ENCODE measurements around the gene COQ3. TPM values are rescaled to one million over a fixed set of nuclear protein-coding genes. Genes with fewer than 3 reads are reported as not detected.

The COQ3 gene
- total and polyA plus RNA-seq, 9 donors = 3.0 to 10.0 (median 6.6) TPM

DNA sequence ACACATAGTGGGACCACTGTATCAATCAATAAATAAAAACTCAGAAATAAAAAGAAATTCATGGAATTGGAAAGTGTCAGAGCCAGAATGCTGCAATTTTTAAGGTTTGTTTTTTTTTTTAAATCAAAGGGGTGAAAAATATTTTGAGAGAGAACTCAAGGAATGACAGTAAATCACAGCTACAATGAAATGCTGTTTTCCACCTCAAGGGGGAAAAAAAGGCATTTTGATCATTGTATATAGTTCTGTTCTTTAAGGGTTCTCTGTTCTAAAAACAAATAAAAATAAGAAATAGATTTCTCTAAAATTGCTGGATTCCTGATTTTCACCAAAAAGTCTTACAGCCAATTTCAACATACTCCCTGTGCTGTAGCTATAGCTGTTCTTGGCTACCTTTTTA lies 69.0 kb downstream of the COQ3 start:
- intact Hi-C loops (cut with DNase I) = no loop called here
- no peaks in the 10 kb centered on the region for H3K4me1 ChIP-seq (ENCODE audit: insufficient read depth)
- DNase-seq = no peak
- H3K9me3 ChIP-seq = no peaks in the 10 kb centered on the region
- no peak overlapping the region for H3K27ac ChIP-seq
- no peaks in the 10 kb centered on the region for H3K36me3 ChIP-seq
- H3K4me3 ChIP-seq = no peak overlapping the region
- no peak for TF ChIP-seq POLR2A (IDR thresholded peaks at IDR 0.05)
- TF ChIP-seq EP300 (IDR thresholded peaks at IDR 0.05) = no peak
- TF ChIP-seq CTCF (IDR thresholded peaks at IDR 0.05) = no peak
- H3K27me3 ChIP-seq = no peaks in the 10 kb centered on the region

Other genes starting within 250 kb of the COQ3 start
- gene FAXC, start 44.5 kb downstream of the COQ3 start, total RNA-seq = 1 to 10 TPM in 5 of 7 donors, under 1 TPM in 2; 0.78 to 3.8 (median 2.5) TPM
- gene FAXC, start 44.5 kb downstream of the COQ3 start, polyA plus RNA-seq = 1 to 10 TPM; 1.3 to 8.1 TPM
- 100 to 1,000 TPM in 5 of 7 donors, 10 to 100 TPM in 2; 92.7 to 158 (median 127) TPM for gene PNISR, start 31.1 kb upstream of the COQ3 start, total RNA-seq
- gene PNISR, start 31.1 kb upstream of the COQ3 start, polyA plus RNA-seq = 100 to 1,000 TPM in 1 of 2 donors, 10 to 100 TPM in 1; 71.5 to 168 TPM
- 10 to 100 TPM; 13.4 to 19.5 (median 18.4) TPM for gene USP45, start 121.2 kb upstream of the COQ3 start, total RNA-seq
- 1 to 10 TPM; 3.7 to 5.2 TPM for gene USP45, start 121.2 kb upstream of the COQ3 start, polyA plus RNA-seq
- 10 to 100 TPM; 20.5 to 42.4 (median 35.1) TPM for gene CCNC, start 174.5 kb upstream of the COQ3 start, total RNA-seq
- gene CCNC, start 174.5 kb upstream of the COQ3 start, polyA plus RNA-seq = 10 to 100 TPM; 19.4 to 23.3 TPM
- not detected for gene PRDM13, start 212.6 kb upstream of the COQ3 start, total RNA-seq
- gene PRDM13, start 212.6 kb upstream of the COQ3 start, polyA plus RNA-seq = under 1 TPM in 1 of 2 donors, not detected in 1; 0.02 TPM